Measurements from ENCODE around the gene TTC39B. TPM values are rescaled to one million over a fixed set of nuclear protein-coding genes. Genes with fewer than 3 reads are reported as not detected.

Gene TTC39B
- 10 to 100 TPM in 2 of 3 donors, 1 to 10 TPM in 1; 6.2 to 14.8 (median 14.4) TPM for total RNA-seq

- H3K36me3 ChIP-seq = no peaks in the 10 kb centered on the region
- no peaks in the 10 kb centered on the region for H3K4me1 ChIP-seq
- peak within 1 kb of the TSS; percentile 82 to 95 (median 86) for H3K4me3 ChIP-seq
- peak within 1 kb of the TSS; percentile 90 to 94 for H3K27ac ChIP-seq
- peak; percentile 89 to 90 for DNase-seq (ENCODE audit: low spot score in 2 of 2)
- no peaks in the 10 kb centered on the region for H3K9me3 ChIP-seq
- TF ChIP-seq POLR2AphosphoS5 (IDR thresholded peaks at IDR 0.05) (peak in 2 of 3 donors; percentile 67 to 75), POLR2A (IDR thresholded peaks at IDR 0.05) (peak; percentile 72), CTCF (IDR thresholded peaks at IDR 0.05) (no peak)
- no peaks in the 10 kb centered on the region for H3K27me3 ChIP-seq
- intact Hi-C loops (cut with DNase I; ENCODE audit: low total_unique reads) = no loop called here
Measured at GRCh38 chr9:15306757-15307522, at the start of gene TTC39B. Gene TTC39B, minus strand, starts transcription at chr9:15307216. Its CDS starts 91 bp downstream, at chr9:15307125.

- TF ChIP-seq CTCF (IDR thresholded peaks at IDR 0.05) (no peak), POLR2A (IDR thresholded peaks at IDR 0.05) (no peak), POLR2AphosphoS5 (IDR thresholded peaks at IDR 0.05) (no peak)
- Histone ChIP-seq H3K27ac (no peak overlapping the region), H3K36me3 (no peaks in the 10 kb centered on the region), H3K9me3 (no peaks in the 10 kb centered on the region), H3K27me3 (no peaks in the 10 kb centered on the region), H3K4me1 (no peaks in the 10 kb centered on the region), H3K4me3 (no peak overlapping the region)
- intact Hi-C loops (cut with DNase I; ENCODE audit: low total_unique reads) = no loop called here
- no peak for DNase-seq (ENCODE audit: low spot score in 2 of 2)
Measured at GRCh38 chr9:15355669-15356068, 48.7 kb upstream of the TTC39B start.

- H3K27me3 ChIP-seq = no peaks in the 10 kb centered on the region
- H3K4me1 ChIP-seq = no peaks in the 10 kb centered on the region
- no peak overlapping the region for H3K4me3 ChIP-seq
- no peaks in the 10 kb centered on the region for H3K36me3 ChIP-seq
- H3K9me3 ChIP-seq = no peaks in the 10 kb centered on the region
- no peak for DNase-seq (ENCODE audit: low spot score in 2 of 2)
- intact Hi-C loops (cut with DNase I; ENCODE audit: low total_unique reads) = no loop called here
- TF ChIP-seq POLR2A (IDR thresholded peaks at IDR 0.05) (no peak), POLR2AphosphoS5 (IDR thresholded peaks at IDR 0.05) (no peak), CTCF (IDR thresholded peaks at IDR 0.05) (no peak)
- H3K27ac ChIP-seq = no peak overlapping the region
Measured at GRCh38 chr9:15354713-15355112, 47.7 kb upstream of the TTC39B start.

- H3K27me3 ChIP-seq = no peaks in the 10 kb centered on the region
- no peaks in the 10 kb centered on the region for H3K4me1 ChIP-seq
- H3K27ac ChIP-seq = no peak overlapping the region
- no peaks in the 10 kb centered on the region for H3K9me3 ChIP-seq
- H3K4me3 ChIP-seq = no peak overlapping the region
- no peak for DNase-seq (ENCODE audit: low spot score in 2 of 2)
- TF ChIP-seq POLR2A (IDR thresholded peaks at IDR 0.05) (no peak), POLR2AphosphoS5 (IDR thresholded peaks at IDR 0.05) (no peak), CTCF (IDR thresholded peaks at IDR 0.05) (no peak)
- intact Hi-C loops (cut with DNase I; ENCODE audit: low total_unique reads) = no loop called here
- no peaks in the 10 kb centered on the region for H3K36me3 ChIP-seq
Measured at GRCh38 chr9:15353892-15354291, 46.9 kb upstream of the TTC39B start.

- no peak overlapping the region for H3K27ac ChIP-seq
- H3K27me3 ChIP-seq = no peaks in the 10 kb centered on the region
- H3K36me3 ChIP-seq = no peaks in the 10 kb centered on the region
- H3K4me3 ChIP-seq = no peak overlapping the region
- no peak for DNase-seq (ENCODE audit: low spot score in 2 of 2)
- TF ChIP-seq POLR2A (IDR thresholded peaks at IDR 0.05) = no peak
- TF ChIP-seq POLR2AphosphoS5 (IDR thresholded peaks at IDR 0.05) = no peak
- H3K9me3 ChIP-seq = no peaks in the 10 kb centered on the region
- no peaks in the 10 kb centered on the region for H3K4me1 ChIP-seq
- intact Hi-C loops (cut with DNase I; ENCODE audit: low total_unique reads) = no loop called here
Measured at GRCh38 chr9:15352306-15352705, 45.3 kb upstream of the TTC39B start.
